Measurements from ENCODE around the gene LRFN5. TPM values are rescaled to one million over a fixed set of nuclear protein-coding genes. Genes with fewer than 3 reads are reported as not detected.
"Not testable (repeated sequence)": the region's sequence is repeated elsewhere in the genome, so short reads cannot be mapped to it uniquely, and the experiment has no call there.

Gene LRFN5
- total and polyA plus RNA-seq, 9 of the 15 experiments (the other 6 are each of a cell fraction or from before 2014, with no cell fraction given): 0.01 to 0.27 (median 0.09) TPM; not detected in 1

DNA sequence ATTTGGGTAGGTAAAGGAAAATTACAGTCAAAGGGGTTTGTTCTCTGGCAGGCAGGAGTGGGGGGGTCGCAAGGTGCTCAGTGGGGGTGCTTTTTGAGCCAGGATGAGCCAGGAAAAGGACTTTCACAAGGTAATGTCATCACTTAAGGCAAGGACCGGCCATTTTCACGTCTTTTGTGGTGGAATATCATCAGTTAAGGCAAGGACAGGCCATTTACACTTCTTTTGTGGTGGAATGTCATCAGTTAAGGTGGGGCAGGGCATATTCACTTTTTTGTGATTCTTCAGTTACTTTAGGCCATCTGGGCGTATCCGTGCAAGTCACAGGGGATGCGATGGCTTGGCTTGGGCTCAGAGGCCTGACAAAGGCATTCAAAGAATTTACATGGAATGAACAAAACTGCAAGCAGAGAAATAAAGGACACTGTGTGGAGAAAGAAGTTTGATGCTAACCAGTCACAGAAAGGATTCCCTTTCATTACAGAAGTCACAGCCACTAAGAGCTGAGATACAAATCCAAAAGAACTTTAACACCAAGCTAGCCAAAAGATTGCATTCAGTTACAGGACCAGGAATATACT is 6.8 kb upstream of the LRFN5 start:
- CTCF ChIA-PET (ENCODE audit: low intra/inter-chr PET ratio); H3K9me3 ChIP-seq (replicated peaks; ENCODE audit: control insufficient read depth, insufficient read depth, low read depth, low read length); H3K9ac ChIP-seq (ENCODE audit: insufficient read depth in 1 of 2, low read depth in 2 of 2, low read length in 2 of 2); FAIRE-seq; H3K27ac ChIP-seq (ENCODE audit: extremely low read depth, low read depth, low read length); H3K4me3 ChIP-seq; H3K36me3 ChIP-seq (ENCODE audit: control insufficient read depth, insufficient read depth, low read length); H3K4me1 ChIP-seq (replicated peaks in 1 of 2; ENCODE audit: control insufficient read depth in 2 of 2, insufficient read depth in 2 of 2, low read length in 2 of 2); H2AFZ ChIP-seq (ENCODE audit: low read depth, low read length); H3K9me1 ChIP-seq (ENCODE audit: control insufficient read depth, insufficient read depth, low read length); in situ Hi-C loops (cut with MboI); H4K20me1 ChIP-seq (replicated peaks; ENCODE audit: control insufficient read depth, insufficient read depth, low read length); BruUV-seq (replicated peaks); POLR2A ChIA-PET; ATAC-seq; H3K27me3 ChIP-seq (ENCODE audit: control insufficient read depth in 2 of 2, insufficient read depth in 2 of 2, low read length in 2 of 2); H3K79me2 ChIP-seq (ENCODE audit: control insufficient read depth, insufficient read depth, low read length); intact Hi-C loops (cut with micrococcal nuclease); H3K4me2 ChIP-seq (ENCODE audit: insufficient read depth, low read length); DNase-seq (ENCODE audit: extremely low read depth in 1 of 4, low spot score in 3 of 4): not testable (repeated sequence)
- 37% methylated on average over 5 of the region's 6 CpGs for WGBS (ENCODE audit: insufficient coverage, low coverage, missing lambda C conversion rate)

- no peaks in the 10 kb centered on the region for H4K20me1 ChIP-seq (replicated peaks; ENCODE audit: control insufficient read depth, insufficient read depth, low read length)
- H3K36me3 ChIP-seq (ENCODE audit: control insufficient read depth, insufficient read depth, low read length): no peaks in the 10 kb centered on the region
- intact Hi-C loops (cut with micrococcal nuclease): no loop called here
- no peak overlapping the region; the same call in 1 of the 2 replicates for H3K4me2 ChIP-seq (ENCODE audit: insufficient read depth, low read length)
- peak overlapping the region; percentile 13; the same call in 1 of the 2 replicates for H3K4me3 ChIP-seq
- H3K4me1 ChIP-seq (replicated peaks in 1 of 2; ENCODE audit: control insufficient read depth in 2 of 2, insufficient read depth in 2 of 2, low read length in 2 of 2): no peaks in the 10 kb centered on the region
- H3K27me3 ChIP-seq (ENCODE audit: control insufficient read depth in 2 of 2, insufficient read depth in 2 of 2, low read length in 2 of 2): no peaks in the 10 kb centered on the region; a peak in 1 of 5 replicates
- no peak overlapping the region for H3K27ac ChIP-seq (ENCODE audit: extremely low read depth, low read depth, low read length)
- H3K79me2 ChIP-seq (ENCODE audit: control insufficient read depth, insufficient read depth, low read length): no peaks in the 10 kb centered on the region
- CTCF ChIA-PET (ENCODE audit: low intra/inter-chr PET ratio): no interaction called here
- H3K9me3 ChIP-seq (replicated peaks; ENCODE audit: control insufficient read depth, insufficient read depth, low read depth, low read length): no peaks in the 10 kb centered on the region
- H3K9me1 ChIP-seq (ENCODE audit: control insufficient read depth, insufficient read depth, low read length): no peaks in the 10 kb centered on the region
- in situ Hi-C loops (cut with MboI): no loop called here
- peak in 1 of 4 experiments; percentile 23 for DNase-seq (ENCODE audit: extremely low read depth in 1 of 4, low spot score in 3 of 4)
- TF ChIP-seq, protein P1, sequence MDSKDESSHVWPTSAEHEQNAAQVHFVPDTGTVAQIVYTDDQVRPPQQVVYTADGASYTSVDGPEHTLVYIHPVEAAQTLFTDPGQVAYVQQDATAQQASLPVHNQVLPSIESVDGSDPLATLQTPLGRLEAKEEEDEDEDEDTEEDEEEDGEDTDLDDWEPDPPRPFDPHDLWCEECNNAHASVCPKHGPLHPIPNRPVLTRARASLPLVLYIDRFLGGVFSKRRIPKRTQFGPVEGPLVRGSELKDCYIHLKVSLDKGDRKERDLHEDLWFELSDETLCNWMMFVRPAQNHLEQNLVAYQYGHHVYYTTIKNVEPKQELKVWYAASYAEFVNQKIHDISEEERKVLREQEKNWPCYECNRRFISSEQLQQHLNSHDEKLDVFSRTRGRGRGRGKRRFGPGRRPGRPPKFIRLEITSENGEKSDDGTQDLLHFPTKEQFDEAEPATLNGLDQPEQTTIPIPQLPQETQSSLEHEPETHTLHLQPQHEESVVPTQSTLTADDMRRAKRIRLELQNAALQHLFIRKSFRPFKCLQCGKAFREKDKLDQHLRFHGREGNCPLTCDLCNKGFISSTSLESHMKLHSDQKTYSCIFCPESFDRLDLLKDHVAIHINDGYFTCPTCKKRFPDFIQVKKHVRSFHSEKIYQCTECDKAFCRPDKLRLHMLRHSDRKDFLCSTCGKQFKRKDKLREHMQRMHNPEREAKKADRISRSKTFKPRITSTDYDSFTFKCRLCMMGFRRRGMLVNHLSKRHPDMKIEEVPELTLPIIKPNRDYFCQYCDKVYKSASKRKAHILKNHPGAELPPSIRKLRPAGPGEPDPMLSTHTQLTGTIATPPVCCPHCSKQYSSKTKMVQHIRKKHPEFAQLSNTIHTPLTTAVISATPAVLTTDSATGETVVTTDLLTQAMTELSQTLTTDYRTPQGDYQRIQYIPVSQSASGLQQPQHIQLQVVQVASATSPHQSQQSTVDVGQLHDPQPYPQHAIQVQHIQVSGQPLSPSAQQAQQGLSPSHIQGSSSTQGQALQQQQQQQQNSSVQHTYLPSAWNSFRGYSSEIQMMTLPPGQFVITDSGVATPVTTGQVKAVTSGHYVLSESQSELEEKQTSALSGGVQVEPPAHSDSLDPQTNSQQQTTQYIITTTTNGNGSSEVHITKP (IDR thresholded peaks at IDR 0.05; ENCODE audit: partially characterized antibody): peak; percentile 60
- no peak for TF ChIP-seq LEF1 (IDR thresholded peaks at IDR 0.05)
- FAIRE-seq: no peak
- peak; percentile 68 for ATAC-seq
- 0% methylated on average over 11 of the region's 29 CpGs for WGBS (ENCODE audit: insufficient coverage, low coverage, missing lambda C conversion rate)
- BruUV-seq (replicated peaks): no TSS peak
- POLR2A ChIA-PET: no interaction called here
- no peak overlapping the region for H2AFZ ChIP-seq (ENCODE audit: low read depth, low read length)
- peak overlapping the region in 1 of 2 experiments; percentile 25; a peak in 2 of 4 replicates for H3K9ac ChIP-seq (ENCODE audit: insufficient read depth in 1 of 2, low read depth in 2 of 2, low read length in 2 of 2)
These were observed 1.8 kb upstream of the LRFN5 start for GRCh38 chr14:41604721-41605531.

Measured in K562 (cell line).